ENCODE data around the gene PYGB.

PYGB gene

DNA sequence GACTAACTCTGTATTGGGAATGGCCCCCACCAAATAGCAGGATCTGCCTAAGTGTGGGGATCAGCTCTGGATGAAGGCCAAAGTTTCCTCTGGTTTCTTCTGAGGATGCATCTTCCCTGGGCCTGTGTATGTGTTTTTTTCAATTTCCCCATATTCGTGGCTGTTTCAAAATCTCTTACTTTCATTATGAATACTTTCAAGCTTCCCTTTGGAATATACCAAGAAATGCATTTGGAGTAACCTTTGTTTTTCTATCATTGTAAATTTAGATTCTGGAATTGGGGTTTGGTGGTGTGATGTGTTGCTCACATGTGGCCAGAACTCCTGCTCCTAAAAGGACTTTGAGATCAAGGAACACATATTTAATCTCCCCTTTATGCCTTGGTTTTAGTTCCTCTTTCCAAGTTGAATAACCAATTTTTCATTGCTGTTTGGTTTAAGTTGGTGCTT lies 44.0 kb upstream of the PYGB start:
- TF ChIP-seq, protein P1, sequence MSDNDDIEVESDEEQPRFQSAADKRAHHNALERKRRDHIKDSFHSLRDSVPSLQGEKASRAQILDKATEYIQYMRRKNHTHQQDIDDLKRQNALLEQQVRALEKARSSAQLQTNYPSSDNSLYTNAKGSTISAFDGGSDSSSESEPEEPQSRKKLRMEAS (IDR thresholded peaks at IDR 0.05): no peak
- no peak for TF ChIP-seq TAF1 (IDR thresholded peaks at IDR 0.05; ENCODE audit: low read depth)
- no peak for TF ChIP-seq TEAD4 (IDR thresholded peaks at IDR 0.05)

GRCh38 chr20:25204550-25205276 lies 43.2 kb upstream of the PYGB start:
- TF ChIP-seq, protein P1 (IDR thresholded peaks at IDR 0.05): no peak
- TF ChIP-seq RAD21 (IDR thresholded peaks at IDR 0.05; ENCODE audit: low read depth) (no peak), ZBTB7A (IDR thresholded peaks at IDR 0.05; ENCODE audit: low read depth) (no peak), CREB1 (IDR thresholded peaks at IDR 0.05; ENCODE audit: low read depth) (no peak), YY1 (IDR thresholded peaks at IDR 0.05; ENCODE audit: low read depth) (no peak), TAF1 (IDR thresholded peaks at IDR 0.05; ENCODE audit: low read depth) (no peak)

GRCh38 chr20:25205277-25206062 lies 42.4 kb upstream of the PYGB start:
- TF ChIP-seq EGR1 (IDR thresholded peaks at IDR 0.05) (no peak), CREB1 (IDR thresholded peaks at IDR 0.05; ENCODE audit: low read depth) (no peak), EP300 (IDR thresholded peaks at IDR 0.05; ENCODE audit: borderline replicate concordance) (no peak), ZBTB7A (IDR thresholded peaks at IDR 0.05; ENCODE audit: low read depth) (no peak), FOXM1 (IDR thresholded peaks at IDR 0.05; ENCODE audit: borderline replicate concordance, low read depth) (no peak), RAD21 (IDR thresholded peaks at IDR 0.05; ENCODE audit: low read depth) (no peak), TAF1 (IDR thresholded peaks at IDR 0.05; ENCODE audit: low read depth) (no peak), TEAD4 (IDR thresholded peaks at IDR 0.05) (no peak), NFIC (IDR thresholded peaks at IDR 0.05) (no peak), TCF12 (IDR thresholded peaks at IDR 0.05; ENCODE audit: low read depth) (no peak), YY1 (IDR thresholded peaks at IDR 0.05; ENCODE audit: low read depth) (no peak), CEBPB (IDR thresholded peaks at IDR 0.05) (no peak), USF1 (IDR thresholded peaks at IDR 0.05) (no peak)
- TF ChIP-seq, protein P2, sequence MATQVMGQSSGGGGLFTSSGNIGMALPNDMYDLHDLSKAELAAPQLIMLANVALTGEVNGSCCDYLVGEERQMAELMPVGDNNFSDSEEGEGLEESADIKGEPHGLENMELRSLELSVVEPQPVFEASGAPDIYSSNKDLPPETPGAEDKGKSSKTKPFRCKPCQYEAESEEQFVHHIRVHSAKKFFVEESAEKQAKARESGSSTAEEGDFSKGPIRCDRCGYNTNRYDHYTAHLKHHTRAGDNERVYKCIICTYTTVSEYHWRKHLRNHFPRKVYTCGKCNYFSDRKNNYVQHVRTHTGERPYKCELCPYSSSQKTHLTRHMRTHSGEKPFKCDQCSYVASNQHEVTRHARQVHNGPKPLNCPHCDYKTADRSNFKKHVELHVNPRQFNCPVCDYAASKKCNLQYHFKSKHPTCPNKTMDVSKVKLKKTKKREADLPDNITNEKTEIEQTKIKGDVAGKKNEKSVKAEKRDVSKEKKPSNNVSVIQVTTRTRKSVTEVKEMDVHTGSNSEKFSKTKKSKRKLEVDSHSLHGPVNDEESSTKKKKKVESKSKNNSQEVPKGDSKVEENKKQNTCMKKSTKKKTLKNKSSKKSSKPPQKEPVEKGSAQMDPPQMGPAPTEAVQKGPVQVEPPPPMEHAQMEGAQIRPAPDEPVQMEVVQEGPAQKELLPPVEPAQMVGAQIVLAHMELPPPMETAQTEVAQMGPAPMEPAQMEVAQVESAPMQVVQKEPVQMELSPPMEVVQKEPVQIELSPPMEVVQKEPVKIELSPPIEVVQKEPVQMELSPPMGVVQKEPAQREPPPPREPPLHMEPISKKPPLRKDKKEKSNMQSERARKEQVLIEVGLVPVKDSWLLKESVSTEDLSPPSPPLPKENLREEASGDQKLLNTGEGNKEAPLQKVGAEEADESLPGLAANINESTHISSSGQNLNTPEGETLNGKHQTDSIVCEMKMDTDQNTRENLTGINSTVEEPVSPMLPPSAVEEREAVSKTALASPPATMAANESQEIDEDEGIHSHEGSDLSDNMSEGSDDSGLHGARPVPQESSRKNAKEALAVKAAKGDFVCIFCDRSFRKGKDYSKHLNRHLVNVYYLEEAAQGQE (IDR thresholded peaks at IDR 0.05; ENCODE audit: low read depth): no peak
- TF ChIP-seq, protein P1 (IDR thresholded peaks at IDR 0.05): no peak

DNA sequence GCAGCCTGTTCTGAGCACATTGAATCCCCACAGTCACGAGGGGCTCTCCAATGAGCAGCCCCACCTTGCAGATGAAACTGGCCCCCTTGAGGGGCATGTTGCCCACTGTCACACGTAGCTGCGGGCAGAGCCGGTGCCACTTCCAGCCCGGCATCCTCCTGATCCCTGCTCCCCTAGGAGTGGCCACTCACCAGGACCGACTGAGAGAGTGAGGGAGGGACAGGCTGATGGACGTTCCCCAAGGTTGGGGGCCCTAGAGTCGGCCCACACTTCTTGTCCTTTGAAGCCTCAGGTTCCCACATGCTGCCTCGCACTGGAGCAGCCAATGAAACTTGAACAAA lies 41.9 kb upstream of the PYGB start:
- TF ChIP-seq CREB1 (IDR thresholded peaks at IDR 0.05; ENCODE audit: low read depth): no peak
- TF ChIP-seq, protein P2 (IDR thresholded peaks at IDR 0.05; ENCODE audit: low read depth): no peak
- TF ChIP-seq TCF12 (IDR thresholded peaks at IDR 0.05; ENCODE audit: low read depth): no peak
- no peak for TF ChIP-seq TEAD4 (IDR thresholded peaks at IDR 0.05)
- TF ChIP-seq ZBTB7A (IDR thresholded peaks at IDR 0.05; ENCODE audit: low read depth): no peak
- TF ChIP-seq RAD21 (IDR thresholded peaks at IDR 0.05; ENCODE audit: low read depth): no peak
- no peak for TF ChIP-seq USF1 (IDR thresholded peaks at IDR 0.05)
- no peak for TF ChIP-seq EGR1 (IDR thresholded peaks at IDR 0.05)
- no peak for TF ChIP-seq CEBPB (IDR thresholded peaks at IDR 0.05)
- no peak for TF ChIP-seq EP300 (IDR thresholded peaks at IDR 0.05; ENCODE audit: borderline replicate concordance)
- TF ChIP-seq, protein P1 (IDR thresholded peaks at IDR 0.05): no peak

DNA sequence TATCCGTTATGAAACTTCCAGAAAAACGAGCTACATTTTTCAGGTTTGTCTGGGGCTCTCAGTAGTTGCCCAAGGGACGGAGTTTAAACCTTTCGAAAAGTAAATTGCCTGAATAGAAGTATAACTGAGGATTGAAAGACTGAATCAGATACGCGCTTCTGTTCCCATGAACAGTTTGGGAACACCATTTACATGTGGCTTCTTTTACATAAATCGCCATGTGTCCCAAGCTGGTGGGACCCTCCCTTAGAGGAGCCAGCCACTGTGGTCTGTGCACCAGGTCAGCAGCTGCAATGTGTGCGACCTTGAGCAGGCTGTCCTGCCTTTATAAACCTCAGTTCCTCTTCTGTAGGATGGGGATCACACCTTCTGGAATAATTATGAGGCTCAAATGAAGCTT lies 41.3 kb upstream of the PYGB start:
- TF ChIP-seq TAF1 (IDR thresholded peaks at IDR 0.05; ENCODE audit: low read depth): no peak
- TF ChIP-seq ZBTB7A (IDR thresholded peaks at IDR 0.05; ENCODE audit: low read depth): no peak
- TF ChIP-seq EP300 (IDR thresholded peaks at IDR 0.05; ENCODE audit: borderline replicate concordance): no peak
- no peak for TF ChIP-seq CEBPB (IDR thresholded peaks at IDR 0.05)
- no peak for TF ChIP-seq YY1 (IDR thresholded peaks at IDR 0.05; ENCODE audit: low read depth)
- TF ChIP-seq RAD21 (IDR thresholded peaks at IDR 0.05; ENCODE audit: low read depth): no peak
- TF ChIP-seq TEAD4 (IDR thresholded peaks at IDR 0.05): no peak
- no peak for TF ChIP-seq EGR1 (IDR thresholded peaks at IDR 0.05)
- TF ChIP-seq, protein P1 (IDR thresholded peaks at IDR 0.05): no peak
- TF ChIP-seq TCF12 (IDR thresholded peaks at IDR 0.05; ENCODE audit: low read depth): no peak
- no peak for TF ChIP-seq USF1 (IDR thresholded peaks at IDR 0.05)
- TF ChIP-seq, protein P2 (IDR thresholded peaks at IDR 0.05; ENCODE audit: low read depth): no peak
- no peak for TF ChIP-seq NFIC (IDR thresholded peaks at IDR 0.05)

Measured in Ishikawa (cell line).